ENCODE data around the gene TMEM33. TPM values are rescaled to one million over a fixed set of nuclear protein-coding genes. Genes with fewer than 3 reads are reported as not detected.

TMEM33 gene
- total RNA-seq, 1 experiment from 2014 or later, result 104 TPM

DNA sequence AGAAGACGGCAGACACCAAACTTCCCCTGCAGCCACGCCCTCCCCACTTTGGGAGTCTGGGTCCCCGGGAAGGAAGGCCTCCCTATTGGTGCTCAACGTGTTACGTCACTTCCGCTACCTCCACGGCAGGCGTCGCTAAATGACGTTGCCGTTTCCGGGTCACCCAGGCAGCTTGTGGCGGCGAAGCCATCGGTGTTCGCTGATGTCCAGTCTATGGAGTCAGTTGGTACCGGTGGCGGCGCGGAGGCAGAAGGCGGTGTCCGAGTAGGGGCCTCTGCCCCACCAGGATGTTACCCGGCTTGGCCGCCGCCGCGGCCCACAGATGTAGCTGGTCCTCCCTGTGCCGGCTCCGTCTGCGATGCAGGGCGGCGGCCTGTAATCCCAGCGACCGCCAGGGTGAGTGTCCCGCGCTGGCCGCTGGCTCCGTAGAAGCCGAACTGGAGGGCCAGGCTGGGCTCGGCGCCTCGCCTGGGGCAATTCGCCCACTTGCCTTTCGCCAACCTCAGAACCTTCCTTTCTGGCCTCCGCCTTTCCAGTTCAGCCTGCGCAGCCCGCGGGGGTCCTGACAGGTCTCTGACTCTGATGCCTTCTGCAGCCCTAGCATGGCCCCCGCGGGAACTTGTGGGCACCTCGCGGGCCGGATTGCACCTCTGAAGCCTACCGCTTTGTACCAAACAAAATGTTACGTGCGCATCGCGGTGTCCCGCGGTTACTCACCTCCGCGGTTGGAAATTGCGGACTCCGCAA is 55.3 kb downstream of the TMEM33 start, which contains the start of gene SLC30A9:
Gene SLC30A9 (plus strand): TSS at position 166 of the 747 bp plus-strand sequence. CDS start 122 bp downstream, at position 288.
- Histone ChIP-seq H3K4me3 (ENCODE audit: low read depth, low read length, poor library complexity, severe bottlenecking) (peak within 1 kb of the TSS; percentile 92), H3K4me1 (ENCODE audit: insufficient read depth, low read length, poor library complexity, severe bottlenecking) (peaks cover 10% of the 10 kb centered on the region), H3K36me3 (ENCODE audit: insufficient read depth, low read length, poor library complexity, severe bottlenecking) (no peaks in the 10 kb centered on the region), H3K9me3 (ENCODE audit: low read depth, low read length, poor library complexity, severe bottlenecking) (no peaks in the 10 kb centered on the region), H3K27ac (ENCODE audit: low read depth, low read length, poor library complexity, severe bottlenecking) (peak within 1 kb of the TSS; percentile 76), H3K27me3 (replicated peaks; ENCODE audit: insufficient read depth, low read depth, low read length, poor library complexity) (no peaks in the 10 kb centered on the region)
- peak; percentile 96 for DNase-seq (ENCODE audit: low spot score)
- no TSS peak for BruUV-seq (replicated peaks)
- POLR2A ChIA-PET (ENCODE audit: low non-redundant PET), result no interaction called here
- no peak for TF ChIP-seq EZH2 (IDR thresholded peaks at IDR 0.05; ENCODE audit: borderline replicate concordance, low read depth, low read length, poor library complexity, severe bottlenecking)
- TF ChIP-seq, protein P1, sequence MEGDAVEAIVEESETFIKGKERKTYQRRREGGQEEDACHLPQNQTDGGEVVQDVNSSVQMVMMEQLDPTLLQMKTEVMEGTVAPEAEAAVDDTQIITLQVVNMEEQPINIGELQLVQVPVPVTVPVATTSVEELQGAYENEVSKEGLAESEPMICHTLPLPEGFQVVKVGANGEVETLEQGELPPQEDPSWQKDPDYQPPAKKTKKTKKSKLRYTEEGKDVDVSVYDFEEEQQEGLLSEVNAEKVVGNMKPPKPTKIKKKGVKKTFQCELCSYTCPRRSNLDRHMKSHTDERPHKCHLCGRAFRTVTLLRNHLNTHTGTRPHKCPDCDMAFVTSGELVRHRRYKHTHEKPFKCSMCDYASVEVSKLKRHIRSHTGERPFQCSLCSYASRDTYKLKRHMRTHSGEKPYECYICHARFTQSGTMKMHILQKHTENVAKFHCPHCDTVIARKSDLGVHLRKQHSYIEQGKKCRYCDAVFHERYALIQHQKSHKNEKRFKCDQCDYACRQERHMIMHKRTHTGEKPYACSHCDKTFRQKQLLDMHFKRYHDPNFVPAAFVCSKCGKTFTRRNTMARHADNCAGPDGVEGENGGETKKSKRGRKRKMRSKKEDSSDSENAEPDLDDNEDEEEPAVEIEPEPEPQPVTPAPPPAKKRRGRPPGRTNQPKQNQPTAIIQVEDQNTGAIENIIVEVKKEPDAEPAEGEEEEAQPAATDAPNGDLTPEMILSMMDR (conservative IDR thresholded peaks at IDR 0.05; ENCODE audit: low read depth, low read length), result 0 out of 2 replicates have a peak, but pooled peaks have one; percentile 33
- CTCF ChIA-PET, result interaction anchor here (0.5 kb wide), 1 partner anchor 27 kb away, joined by 4 read pairs; no protein-coding TSS in a partner anchor
- intact Hi-C loops (cut with micrococcal nuclease; ENCODE audit: unreplicated experiment), result no loop called here

DNA sequence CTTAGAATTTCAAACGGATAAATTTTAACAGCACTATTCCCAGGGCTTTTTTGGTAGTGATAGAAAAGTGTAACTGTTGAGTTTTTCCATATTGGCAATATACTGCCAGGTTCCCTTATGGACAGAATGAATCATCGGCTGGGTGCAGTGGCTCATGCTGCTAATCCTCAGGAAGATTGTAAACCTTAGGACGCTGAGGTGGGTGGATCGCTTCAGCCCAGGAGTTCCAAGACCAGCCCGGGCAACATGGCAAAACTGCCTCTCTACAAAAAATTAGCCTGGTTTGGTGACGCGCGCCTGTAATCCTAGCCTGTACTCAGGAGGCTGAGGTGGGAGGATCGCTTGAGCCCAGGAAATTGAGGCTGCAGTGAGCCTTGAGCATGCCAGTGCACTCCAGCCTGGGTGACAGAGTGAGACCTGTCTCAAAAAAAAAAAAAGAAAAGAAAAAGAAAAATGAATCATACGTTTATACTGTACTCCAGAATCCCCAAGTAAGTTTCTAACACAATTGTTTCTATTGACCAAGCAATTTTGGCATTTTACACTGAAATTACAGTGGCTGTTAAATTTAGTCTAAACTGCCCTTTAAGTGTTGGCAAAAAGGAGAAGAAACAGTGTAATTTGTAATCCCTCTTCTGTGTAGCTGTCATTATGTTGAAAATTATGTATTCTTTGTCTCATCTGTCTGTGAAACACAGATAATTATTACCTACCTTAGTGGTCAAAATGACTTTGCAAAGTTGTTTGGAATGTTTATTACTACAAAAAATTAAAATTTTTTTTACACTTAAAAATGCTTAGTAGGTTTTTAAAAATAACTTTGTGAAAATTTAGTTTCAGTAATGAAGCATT is 56.9 kb downstream of the TMEM33 start:
- POLR2A ChIA-PET (ENCODE audit: low non-redundant PET), result no interaction called here
- peak overlapping the region; percentile 92 for H3K4me3 ChIP-seq (ENCODE audit: low read depth, low read length, poor library complexity, severe bottlenecking)
- H3K36me3 ChIP-seq (ENCODE audit: insufficient read depth, low read length, poor library complexity, severe bottlenecking), result no peaks in the 10 kb centered on the region
- no peak for DNase-seq (ENCODE audit: low spot score)
- H3K27me3 ChIP-seq (replicated peaks; ENCODE audit: insufficient read depth, low read depth, low read length, poor library complexity), result no peaks in the 10 kb centered on the region
- no peak overlapping the region for H3K27ac ChIP-seq (ENCODE audit: low read depth, low read length, poor library complexity, severe bottlenecking)
- H3K9me3 ChIP-seq (ENCODE audit: low read depth, low read length, poor library complexity, severe bottlenecking), result no peaks in the 10 kb centered on the region
- CTCF ChIA-PET, result no interaction called here
- TF ChIP-seq, protein P1 (conservative IDR thresholded peaks at IDR 0.05; ENCODE audit: low read depth, low read length), result no peak
- TF ChIP-seq EZH2 (IDR thresholded peaks at IDR 0.05; ENCODE audit: borderline replicate concordance, low read depth, low read length, poor library complexity, severe bottlenecking), result no peak
- peaks cover 10% of the 10 kb centered on the region for H3K4me1 ChIP-seq (ENCODE audit: insufficient read depth, low read length, poor library complexity, severe bottlenecking)
- BruUV-seq (replicated peaks), result no TSS peak
- intact Hi-C loops (cut with micrococcal nuclease; ENCODE audit: unreplicated experiment), result no loop called here

DNA sequence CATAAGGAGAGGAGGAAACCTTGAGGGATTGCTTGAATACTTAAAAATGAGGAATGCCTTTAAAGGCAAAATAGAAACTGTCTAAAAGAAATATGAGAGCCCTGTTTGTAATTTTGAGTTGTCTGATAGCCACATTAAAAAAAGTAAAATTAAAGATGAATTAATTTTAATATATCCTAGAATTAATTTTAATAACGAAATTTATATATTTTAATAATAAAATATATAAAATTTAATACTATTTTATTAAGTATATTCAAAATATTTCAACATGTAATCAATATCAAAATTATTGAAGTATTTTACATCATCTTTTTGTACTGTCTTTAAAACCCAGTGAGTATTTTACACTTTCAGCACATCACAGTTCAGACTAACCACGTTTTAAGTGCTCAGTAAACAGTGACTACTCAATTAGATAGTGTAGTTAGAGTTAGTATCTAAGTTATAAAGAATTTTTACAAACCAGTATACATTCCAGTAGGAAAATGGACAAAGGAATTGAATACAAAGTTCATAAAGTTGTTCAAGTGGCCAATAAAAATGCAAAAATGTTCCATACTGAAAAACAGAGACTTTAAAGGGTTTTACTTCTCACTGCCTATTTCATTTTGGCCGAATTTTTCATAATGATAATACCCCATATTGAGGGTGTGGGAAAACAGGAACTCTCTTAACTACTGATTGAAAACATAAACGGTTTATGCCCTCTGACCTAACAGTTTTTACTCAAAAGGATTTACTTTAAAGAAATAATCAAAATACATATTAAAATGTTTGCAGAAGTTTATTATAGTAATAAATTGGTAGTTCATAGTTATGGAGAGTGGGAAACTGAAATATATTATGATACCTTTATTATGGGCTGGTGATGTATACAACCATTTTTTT is 58.0 kb downstream of the TMEM33 start:
- POLR2A ChIA-PET (ENCODE audit: low non-redundant PET), result no interaction called here
- TF ChIP-seq, protein P1 (conservative IDR thresholded peaks at IDR 0.05; ENCODE audit: low read depth, low read length), result no peak
- no peak for TF ChIP-seq EZH2 (IDR thresholded peaks at IDR 0.05; ENCODE audit: borderline replicate concordance, low read depth, low read length, poor library complexity, severe bottlenecking)
- intact Hi-C loops (cut with micrococcal nuclease; ENCODE audit: unreplicated experiment), result no loop called here
- H3K27me3 ChIP-seq (replicated peaks; ENCODE audit: insufficient read depth, low read depth, low read length, poor library complexity), result no peaks in the 10 kb centered on the region
- no peak overlapping the region for H3K27ac ChIP-seq (ENCODE audit: low read depth, low read length, poor library complexity, severe bottlenecking)
- H3K36me3 ChIP-seq (ENCODE audit: insufficient read depth, low read length, poor library complexity, severe bottlenecking), result no peaks in the 10 kb centered on the region
- H3K4me3 ChIP-seq (ENCODE audit: low read depth, low read length, poor library complexity, severe bottlenecking), result no peak overlapping the region
- peaks cover 10% of the 10 kb centered on the region for H3K4me1 ChIP-seq (ENCODE audit: insufficient read depth, low read length, poor library complexity, severe bottlenecking)
- CTCF ChIA-PET, result no interaction called here
- no peak for DNase-seq (ENCODE audit: low spot score)
- BruUV-seq (replicated peaks), result no TSS peak
- no peaks in the 10 kb centered on the region for H3K9me3 ChIP-seq (ENCODE audit: low read depth, low read length, poor library complexity, severe bottlenecking)

Measured in A673 (cell line).